H1 (cell line): ENCODE measurements around the gene LAIR2. TPM values are rescaled to one million over a fixed set of nuclear protein-coding genes. Genes with fewer than 3 reads are reported as not detected.

Experiments
- CBX8 ChIP-seq: fragments of 300-800, 300-1000 bp; sonication (generic); IDR thresholded peaks from 2 replicates; pipeline ENCODE4 v1.7.1; 2016; ENCODE audit warnings: low read depth, low read length, borderline replicate concordance
- polyA plus RNA-seq, 7 experiments: library from polyadenylated mRNA; depleted of rRNA in 3 of 7; stranded (reverse) in 5 of 7; unstranded in 2 of 7; fragments of >200 nt in 5 of 7; fragments of 200-250 nt in 2 of 7; gene quantifications; 1 replicate in 5 of 7; 2 replicates in 1 of 7; 4 replicates in 1 of 7; pipeline versions ENCODE4 v1.2.1 to v1.2.3, GENCODE V29; 2011 to 2013; ENCODE audit warnings: missing spikeins in 2 of 7, mixed read lengths in 2 of 7
- total RNA-seq: library from RNA; stranded (reverse); fragmentation: NEBNext Ultra II Directional; extraction: Animal tissue kit (Norgen Biotek cat#: 25700); gene quantifications from 2 replicates; pipeline ENCODE4 v1.2.1, GENCODE V29; 2021

LAIR2 gene
- total and polyA plus RNA-seq, 2 of the 8 experiments (the other 6 are each of a cell fraction or from before 2014, with no cell fraction given), result not detected

GRCh38 chr19:54502518-54503048, at the start of gene LAIR2 (continued):
- TF ChIP-seq CBX8, result no peak
